Stimulated activated CD4-positive, alpha-beta T cell treated with anti-CD3 and anti-CD28 coated beads, Interleukin-1b, Interleukin-23, amount 100 ng/mL, for 48 hours (primary cell): ENCODE measurements around the gene WDR74.
"Not testable (repeated sequence)": the region's sequence is repeated elsewhere in the genome, so short reads cannot be mapped to it uniquely, and the experiment has no call there.

Experiments used
- DNase-seq: peaks from one replicate; pipeline ENCODE4 v3.0.0-alpha.2; 2020

WDR74 gene

DNA sequence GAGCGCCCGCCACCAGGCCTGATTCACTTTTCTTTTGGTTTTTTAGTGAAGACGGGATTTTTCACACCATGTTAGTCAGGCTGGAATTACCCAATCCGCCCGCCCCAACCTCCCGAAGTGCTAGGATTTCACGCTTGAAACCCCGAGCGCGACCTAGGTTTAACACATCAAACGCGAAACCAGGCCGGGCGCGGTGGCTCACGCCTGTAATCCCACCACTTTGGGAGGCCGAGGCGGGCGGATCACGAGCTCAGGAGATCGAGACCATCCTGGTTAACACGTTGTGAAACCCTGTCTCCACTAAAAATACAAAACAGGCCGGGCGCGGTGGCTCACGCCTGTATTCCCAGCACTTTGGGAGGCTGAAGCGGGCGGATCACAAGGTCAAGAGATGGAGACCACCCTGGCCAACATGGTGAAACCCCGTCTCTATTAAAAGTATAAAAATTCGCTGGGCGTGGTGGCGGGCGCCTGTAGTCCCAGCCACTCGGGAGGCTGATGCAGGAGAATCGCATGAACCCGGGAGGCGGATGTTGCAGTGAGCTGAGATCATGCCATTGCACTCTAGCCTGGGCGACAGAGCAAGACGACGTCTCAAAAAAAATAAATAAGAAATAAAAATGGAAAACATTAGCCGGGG is 1.5 kb upstream of the WDR74 start:
- DNase-seq, result peak; percentile 90

DNA sequence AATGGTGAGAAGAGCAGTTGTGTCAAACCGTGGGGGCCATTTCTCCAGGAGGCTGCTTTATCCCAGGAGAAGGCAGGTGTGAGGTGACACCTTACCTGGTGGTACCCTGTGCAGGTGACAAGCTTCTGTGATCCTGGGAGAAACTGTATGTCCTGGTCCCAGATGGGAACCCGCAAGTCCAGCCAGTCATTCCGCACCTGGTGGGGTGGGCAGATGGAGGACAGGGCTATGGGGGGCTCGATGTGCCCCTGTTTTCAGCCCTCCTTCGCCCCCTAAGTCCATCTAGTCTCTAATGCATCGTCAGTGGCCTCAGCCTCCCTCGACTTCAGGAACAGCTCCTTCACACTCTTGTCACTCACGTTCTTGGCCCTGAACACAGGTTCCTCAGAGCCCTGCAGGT is 4.1 kb downstream of the WDR74 start:
- no peak for DNase-seq

DNA sequence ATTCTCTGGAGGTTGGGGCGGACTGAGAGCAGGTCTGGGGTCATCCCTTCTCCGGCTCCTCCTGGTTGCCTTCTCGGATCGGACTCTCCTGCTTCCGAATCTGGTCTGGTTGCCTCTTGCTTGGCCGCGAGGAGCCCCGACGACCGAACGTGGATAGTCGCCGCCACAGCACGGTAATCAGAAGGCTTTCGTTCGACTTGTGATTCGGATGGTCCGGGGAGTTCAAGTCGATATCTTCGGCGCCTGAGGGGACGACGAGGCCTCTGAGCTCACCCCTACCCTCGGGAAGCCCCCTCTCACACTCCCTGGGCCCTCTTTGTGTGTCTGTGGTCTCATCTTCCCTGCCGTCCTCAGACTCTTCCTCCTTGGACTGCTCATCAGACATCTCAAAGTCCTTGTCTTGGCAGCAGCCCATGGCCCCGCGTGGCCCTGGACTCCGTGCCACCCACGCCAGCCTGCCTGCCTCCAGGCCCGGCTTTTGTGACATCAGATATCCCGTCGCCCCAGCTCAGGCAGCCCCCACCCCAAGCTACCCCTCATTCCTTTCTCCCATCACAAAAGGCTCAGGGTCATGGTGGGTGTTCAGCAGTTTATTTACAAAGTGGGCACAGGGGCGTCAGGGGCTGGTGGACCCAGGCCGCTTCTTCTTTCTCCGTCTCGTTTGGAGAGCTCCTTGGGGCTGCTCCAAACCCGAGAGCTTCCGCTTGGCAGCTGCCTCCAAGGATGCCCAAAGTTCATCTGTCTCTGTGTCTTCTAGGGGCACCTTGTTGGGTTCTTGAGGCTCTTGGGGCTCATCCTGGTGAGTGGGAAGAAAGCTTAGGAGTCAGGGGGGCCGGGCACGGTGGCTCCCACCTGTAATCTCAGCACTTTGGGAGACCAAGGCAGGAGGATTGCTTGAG is 6.8 kb downstream of the WDR74 start, which contains the start of gene TEX54:
Gene TEX54 (minus strand): TSS at position 506 of the 899 bp plus-strand sequence.
- no peak for DNase-seq

DNA sequence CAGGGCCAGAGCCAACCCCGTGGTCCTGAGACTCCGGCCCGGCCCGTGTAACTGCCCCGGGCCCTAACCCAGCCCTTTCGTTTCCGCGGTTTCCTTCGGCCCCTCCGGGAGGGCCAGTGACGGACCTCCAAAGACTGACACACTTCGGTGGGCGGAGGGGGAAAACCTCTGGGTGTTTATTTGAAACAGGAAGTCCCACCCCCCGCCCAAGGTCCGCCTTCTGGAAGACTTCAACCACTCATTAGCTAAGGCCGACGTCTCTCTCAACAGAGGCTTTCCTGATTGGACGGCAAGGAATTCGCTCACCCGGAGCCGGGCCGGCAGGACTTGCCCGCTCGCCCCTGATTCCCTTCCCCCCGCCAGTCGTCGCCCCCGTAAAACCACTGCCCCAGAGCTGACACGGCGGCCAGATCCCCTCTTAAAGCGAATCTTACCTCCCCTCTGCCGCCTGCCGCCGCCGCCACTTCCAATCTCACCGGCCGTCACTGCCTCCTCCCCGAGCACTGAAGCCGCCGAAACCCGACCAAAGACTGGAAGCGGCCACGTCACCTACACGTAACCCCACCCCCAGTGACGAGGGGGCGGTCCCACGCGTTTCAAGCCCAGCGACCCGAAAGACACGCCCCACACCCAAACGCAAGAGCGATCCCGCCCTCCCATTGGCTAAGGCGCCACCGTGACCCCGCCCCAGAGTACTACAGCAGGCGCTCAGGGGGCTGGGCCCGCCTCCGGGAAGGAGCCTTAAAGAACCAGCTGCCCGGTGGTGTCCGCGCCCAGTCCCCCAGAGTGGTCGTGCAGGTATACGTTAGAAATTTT is 7.7 kb downstream of the WDR74 start, which contains the start of gene STX5:
Gene STX5 (minus strand): TSS at position 532 of the 816 bp plus-strand sequence. CDS start 808 bp downstream, outside the sequence.
- DNase-seq, result peak; percentile 99

DNA sequence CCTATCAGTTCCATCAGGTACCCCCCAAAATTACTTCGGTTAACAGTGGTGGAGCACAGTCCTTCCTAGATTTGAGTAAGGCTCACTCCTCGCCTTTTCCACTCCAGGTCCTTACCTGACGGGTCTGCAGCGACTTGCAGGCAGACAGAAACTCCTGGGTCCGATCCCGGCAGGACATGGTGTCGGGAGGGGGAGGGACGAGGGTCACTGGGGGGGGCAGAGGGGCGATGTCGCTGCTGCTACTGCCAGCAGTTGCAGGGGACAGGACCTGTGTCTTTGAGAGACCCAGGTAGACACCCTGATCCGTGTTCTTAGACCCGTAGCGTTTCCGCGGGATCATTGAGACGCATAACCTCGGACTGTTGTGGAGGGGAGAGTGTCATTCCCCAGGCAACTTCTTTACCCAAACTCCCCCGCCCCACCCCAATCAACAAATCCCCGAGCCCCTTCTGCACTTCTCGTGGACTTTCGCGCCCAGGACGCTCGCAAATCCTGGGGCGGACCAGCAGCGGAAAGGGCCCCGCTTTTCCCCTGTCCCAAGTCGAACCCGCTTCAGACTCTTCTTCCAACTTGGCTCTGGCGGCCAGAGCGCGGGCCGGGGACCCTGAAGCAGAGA is 8.4 kb downstream of the WDR74 start:
- DNase-seq, result no peak

DNA sequence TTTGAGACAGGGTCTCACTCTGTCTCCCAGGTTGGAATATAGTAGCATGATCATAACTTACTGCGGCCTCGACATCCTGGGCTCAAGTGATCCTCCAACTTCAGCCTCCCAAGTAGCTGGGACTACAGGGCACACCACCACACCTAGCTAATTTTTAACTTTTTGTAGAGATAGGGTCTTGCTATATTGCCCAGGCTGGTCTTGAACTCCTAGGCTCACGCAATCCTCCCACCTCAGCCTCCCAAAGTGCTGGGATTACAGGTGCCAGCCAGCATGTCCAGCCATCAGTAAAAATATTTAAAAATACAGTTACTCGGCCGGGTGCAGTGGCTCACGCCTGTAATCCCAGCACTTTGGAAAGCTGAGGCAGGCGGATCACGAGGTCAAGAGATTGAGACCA is 11.3 kb downstream of the WDR74 start:
- not testable (repeated sequence) for DNase-seq

DNA sequence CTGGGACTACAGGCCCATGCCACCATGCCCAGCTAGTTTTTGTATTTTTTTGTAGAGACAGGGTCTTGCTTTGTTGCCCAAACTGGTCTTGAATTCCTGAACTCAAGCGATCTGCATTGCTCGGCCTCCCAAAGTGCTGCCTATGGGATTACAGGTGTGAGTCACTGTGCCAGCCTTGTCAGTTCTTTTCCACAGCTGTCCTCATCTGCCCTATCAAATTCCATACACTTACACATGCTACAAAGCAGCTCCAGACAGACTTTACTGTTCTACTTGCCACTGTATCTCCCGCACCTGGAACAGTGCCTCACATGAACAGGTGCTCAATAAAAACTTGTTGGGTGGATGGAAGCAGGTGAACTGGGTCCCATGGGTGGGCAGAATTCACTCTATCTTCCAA is 15.7 kb downstream of the WDR74 start:
- no peak for DNase-seq

DNA sequence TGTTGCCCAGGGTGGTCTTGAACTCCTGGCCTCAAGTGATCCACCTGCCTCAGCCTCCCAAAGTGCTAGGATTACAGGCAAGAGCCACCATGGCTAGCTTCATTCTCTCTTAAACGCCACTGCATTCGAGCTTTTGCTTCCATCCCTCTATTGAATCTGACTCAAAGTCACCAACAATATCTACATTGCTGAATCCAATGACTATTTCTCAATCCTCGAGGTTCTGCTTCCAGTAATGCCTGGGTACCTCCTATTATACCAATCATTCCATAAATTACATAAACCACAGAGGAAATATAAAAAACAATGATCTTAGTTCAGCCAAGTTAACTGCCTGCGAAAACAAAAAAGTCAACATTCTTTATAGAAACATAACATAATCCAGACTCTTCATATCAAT is 22.3 kb downstream of the WDR74 start:
- DNase-seq, result no peak

DNA sequence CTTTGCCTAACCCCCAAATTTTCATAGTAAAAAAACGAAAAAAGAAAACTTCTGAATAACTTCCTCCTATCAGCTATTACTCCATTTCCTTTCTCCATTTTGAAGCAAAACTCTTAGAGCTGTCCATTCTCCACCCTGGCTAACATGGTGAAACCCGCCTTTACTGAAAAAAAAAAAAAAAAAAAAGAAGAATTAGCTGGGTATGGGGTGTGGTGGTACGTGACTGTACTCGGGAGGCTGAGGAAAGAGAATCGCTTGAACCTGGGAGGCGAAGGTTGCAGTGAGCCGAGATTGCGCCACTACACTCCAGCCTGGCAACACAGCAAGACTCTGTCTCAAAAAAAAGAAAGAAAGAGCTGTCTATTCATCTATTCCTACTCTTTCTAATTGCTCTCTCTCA is 22.8 kb downstream of the WDR74 start:
- no peak for DNase-seq

DNA sequence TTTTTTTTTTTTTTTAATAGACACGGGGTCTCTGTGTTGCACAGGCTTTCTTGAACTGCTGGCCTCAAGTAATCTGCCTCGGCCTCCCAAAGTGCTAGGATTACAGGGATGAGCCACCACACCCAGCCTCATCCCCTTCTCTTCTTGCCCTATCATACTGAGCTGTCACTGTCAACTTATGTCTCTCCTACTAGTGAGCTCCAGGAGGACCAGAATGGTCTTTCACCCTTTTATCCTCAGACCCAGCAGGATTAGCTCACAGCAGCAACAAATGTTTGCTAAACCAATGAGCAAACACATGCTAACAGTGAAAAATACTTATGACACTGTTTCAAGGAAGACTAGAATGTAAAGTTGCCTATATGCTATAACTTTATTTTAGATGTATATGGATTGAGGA is 27.7 kb downstream of the WDR74 start:
- no peak for DNase-seq

DNA sequence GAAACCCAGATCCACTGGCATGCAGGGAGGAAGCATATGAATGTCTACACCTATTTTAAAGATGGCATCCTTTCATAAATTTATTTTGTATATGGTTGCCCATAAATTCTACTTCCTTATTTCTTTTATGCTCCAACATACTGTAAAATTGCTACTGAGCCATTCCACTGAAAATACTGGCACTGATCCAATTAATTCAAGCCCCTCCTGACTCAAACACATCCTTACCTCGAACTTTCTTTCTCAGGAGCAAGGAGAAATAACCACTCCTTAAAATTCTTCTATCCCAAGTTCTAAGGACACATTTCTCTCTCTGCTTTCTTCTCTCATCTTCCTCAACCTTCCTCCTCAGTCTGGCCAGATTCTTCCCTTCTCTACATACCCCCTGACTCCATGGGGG is 28.6 kb downstream of the WDR74 start:
- DNase-seq, result no peak

DNA sequence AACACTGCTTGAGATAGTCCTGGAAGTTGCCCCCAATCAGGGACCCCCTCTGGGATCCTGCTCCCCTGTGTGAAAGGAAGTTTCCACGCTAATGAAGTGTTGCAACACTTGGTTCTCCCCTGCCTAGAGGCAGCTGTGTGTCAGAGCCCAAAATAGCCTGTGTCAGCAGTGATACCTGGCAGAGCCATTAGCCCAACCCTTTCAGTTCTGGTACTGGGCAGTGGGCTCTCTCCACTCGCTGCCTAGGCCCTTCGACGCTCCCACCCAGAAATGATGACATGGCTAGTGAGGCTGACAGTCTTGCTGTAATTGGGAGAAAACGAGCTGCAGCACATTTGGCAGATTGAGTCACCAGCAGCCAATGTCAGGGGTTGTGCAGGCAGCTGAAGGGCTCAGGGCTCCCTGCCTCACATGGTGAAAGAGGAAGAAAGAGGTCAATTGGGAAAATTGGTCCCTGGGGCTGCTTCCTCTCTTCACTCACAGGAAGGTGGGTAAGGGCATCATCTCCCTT is 32.7 kb downstream of the WDR74 start:
- DNase-seq, result no peak

DNA sequence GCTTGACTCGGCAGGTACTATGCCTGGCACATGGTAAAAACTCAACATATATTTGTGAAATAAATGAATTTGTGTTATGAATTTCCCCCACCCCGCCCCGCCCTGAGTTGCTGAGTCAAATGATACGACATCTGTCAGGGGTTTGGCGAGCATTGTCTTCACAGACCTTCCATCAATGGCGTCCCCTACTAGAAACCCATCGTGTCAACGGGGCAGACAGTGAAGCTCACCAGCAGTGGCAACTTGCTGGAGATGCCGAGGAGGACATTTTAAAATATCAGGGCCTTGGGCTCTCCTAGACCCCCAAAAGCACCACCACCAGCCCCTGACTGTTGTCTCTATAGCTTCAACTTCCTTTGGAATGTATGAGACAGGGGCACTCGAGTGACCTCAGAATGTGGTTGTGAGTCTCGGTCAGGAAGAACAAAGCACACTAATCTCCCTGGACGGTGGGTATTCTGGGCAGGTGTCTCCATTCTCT is 33.4 kb downstream of the WDR74 start:
- peak; percentile 25 for DNase-seq

DNA sequence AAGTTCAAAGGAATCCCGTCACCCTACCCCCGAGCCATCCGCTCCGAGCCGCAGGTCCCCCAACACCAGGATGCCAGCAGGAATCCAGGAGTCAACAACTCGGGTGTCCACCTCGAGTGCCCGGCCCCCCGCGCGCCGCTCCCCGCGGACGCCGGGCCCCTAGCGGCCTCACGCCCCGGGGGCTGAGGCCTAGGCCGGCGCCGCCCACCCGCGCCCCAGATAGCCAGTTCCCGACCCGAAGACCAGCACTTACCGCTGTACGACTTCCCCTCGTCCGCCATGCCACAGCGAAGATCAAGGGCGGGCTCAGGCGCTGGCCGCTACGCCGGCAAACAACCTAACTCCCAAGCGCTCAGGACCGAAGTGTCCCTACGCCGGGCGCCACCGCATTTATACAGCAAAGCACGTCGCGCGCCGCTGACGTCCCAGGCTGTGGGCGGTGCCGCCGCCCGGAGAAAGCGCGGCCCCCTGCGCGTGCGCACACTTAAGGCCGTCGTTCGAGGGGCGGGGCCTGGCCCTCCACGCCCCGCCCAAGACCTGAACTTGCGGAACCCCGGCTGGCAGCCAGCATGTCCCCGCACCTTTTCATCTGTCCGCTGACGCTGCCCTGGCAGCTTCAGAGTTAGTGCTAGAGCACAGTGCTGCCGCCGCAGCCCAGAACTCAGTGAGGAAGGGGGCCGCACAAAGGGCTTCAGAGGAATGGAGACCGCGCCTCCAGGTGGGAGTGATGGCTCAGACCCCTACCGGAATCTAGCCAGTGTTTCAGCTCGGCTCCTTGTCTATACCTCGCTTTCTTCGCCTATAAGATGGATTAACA is 34.1 kb downstream of the WDR74 start, which contains the start of gene NXF1:
Gene NXF1 (minus strand): TSS at position 365 of the 817 bp plus-strand sequence. CDS start 84 bp downstream, at position 281.
- peak; percentile 94 for DNase-seq

DNA sequence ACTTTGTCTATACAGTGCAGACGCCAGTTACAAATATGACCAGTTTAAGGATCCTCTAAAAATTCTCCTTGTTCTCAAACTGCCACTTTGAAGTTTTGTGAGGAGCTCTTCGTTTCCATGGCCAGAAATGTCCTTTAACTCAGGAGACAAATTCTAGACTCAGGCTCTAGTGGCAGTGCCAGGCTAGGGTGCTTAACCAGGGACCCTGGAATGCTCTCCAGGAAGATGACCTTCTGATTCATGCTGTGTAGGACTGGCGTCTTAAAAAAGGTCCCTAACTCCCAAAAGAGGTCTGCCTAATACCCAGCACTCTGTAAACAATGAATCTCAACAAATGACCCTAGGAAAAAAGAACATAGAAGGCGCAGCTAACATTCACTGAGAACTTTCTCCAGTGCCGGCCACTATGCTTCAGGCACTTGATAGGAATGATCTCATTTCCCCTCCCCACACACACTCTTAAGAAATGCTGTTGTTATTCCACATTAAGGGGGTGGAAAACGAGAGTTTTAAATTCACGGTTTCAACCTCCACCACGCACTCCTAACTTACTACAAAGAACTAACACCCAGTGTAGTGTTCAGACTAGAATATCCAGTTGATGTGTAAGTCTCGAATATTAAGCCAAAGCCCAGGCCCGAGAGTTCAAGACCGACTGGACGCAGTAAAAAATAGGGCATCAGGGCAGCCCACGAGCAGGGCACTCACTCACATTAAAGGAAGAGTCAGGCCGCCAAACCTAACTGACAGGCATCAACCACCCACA is 34.9 kb downstream of the WDR74 start:
- peak; percentile 18 for DNase-seq

DNA sequence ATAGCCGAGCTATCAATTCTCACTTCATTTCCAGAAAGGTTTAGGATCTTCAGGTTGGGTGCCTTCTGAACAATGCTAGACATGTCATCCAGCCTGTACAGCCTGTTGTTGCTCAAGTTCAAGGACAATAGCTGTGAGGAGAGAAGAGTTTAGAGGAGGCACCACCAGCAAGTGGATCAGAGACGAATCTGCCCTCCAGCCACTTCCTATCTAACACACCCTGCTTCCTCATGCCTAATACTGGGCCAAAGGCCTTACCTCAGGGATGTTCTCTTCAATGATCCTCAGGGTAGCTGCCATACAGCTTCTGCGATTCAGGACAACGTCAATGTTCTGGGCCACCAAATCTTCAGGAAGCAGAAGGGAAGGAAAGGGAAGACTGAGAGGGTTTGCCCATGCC is 38.3 kb downstream of the WDR74 start:
- DNase-seq, result no peak

DNA sequence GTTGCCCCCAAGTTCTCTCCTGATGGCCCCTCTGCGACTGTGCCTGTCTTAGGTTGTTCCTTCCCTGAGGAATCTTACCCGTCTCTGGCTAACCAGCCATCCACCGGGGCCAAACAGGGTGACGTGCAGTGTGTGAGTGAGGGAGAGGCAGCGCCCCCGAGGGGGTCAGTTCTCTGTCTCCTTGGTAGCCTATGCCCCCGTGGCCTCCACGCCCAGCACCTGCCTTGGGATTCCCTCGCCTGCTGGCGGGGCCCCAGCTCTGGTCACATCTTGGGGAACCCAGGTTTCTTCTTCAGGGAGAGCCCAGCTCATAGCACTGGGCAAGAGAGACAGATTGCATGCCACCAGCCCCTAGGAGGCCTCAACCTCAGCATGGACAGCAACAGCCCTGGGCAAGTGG is 39.9 kb downstream of the WDR74 start:
- no peak for DNase-seq

DNA sequence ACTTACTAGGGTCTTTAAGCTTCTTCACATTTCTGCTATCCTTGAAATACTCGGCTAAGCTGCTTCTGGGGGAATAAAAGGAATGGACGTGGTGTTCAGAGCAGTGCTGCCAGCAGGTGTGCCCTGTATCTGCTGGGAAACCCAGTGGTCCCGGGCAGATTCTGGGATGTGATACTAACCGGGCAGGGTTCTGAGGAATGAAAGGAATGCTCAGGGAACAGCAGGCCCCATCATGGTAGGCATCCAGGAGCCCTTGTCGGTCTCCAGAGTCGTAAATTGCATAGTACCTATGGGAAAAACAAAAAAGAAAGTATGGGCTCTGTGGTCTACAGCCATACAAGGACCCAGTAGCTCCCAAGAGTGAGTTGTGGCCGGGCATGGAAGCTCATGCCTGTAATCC is 43.1 kb downstream of the WDR74 start:
- DNase-seq, result no peak

DNA sequence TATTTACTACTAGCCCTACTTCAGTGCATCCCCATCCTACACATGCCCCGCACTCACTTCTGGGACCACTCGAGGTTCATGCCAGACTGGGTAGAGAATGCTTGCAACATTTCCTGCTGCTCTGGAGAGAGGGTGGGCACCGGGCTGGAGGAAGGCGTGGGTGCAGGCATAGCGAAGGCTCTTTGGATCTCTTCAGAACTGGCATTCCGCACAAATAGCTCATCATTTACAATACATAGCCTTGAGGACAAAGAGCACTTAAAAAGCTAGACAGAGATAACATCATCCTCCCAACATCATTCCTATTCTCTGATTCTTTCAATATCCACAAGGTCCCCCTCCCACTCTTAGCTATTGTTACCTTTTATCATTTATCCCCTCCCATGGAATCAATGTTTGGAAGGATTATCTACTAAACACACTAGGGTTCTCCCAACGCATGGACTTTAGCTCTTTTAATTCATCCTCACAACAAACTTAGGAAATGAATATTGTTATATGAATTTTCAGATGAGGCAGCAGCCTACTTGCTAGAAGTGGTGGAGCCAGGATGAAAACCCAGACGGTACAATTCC is 45.1 kb downstream of the WDR74 start:
- no peak for DNase-seq

DNA sequence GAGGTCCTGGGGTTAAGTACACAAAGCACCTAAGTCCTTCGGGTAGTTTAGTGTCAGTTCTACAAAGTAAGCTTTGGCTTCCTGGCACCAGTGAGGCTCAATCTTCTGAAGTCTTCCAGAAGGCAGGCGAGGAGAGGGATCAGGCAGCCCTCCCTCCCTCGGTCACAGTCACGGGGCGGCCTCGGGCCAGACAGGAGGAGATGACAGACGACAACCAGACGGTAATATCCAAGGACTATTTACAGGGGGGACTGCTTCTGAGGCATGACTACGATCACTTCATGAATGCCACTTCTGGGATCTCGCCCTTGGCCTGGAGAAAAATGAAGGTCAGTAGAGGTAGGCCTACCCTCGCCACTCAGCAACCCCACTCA is 47.2 kb downstream of the WDR74 start:
- no peak for DNase-seq
